SU-DHL-6 (cell line): ENCODE data around the gene NBEA.

Experiments
- H2AFZ ChIP-seq: fragments of 200-600 bp; sonication (generic); 2 replicates; pipeline ENCODE4 v1.6.1; 2014; ENCODE audit warnings: low read depth, mild to moderate bottlenecking, moderate library complexity, mixed read lengths, antibody characterized with exemption, low read length; ENCODE audit not compliant: severe bottlenecking
- H3F3A ChIP-seq: fragments of 200-600 bp; shearing (Covaris generic); 2 replicates; pipeline ENCODE4 v1.6.0; 2016; ENCODE audit warnings: antibody characterized with exemption, mild to moderate bottlenecking; ENCODE audit not compliant: insufficient read depth
- H3K27ac ChIP-seq: fragments of 200-600 bp; sonication (generic); 2 replicates; pipeline ENCODE4 v1.5.1; 2016; ENCODE audit warnings: low read depth, mild to moderate bottlenecking, low read length, moderate library complexity, mixed read lengths
- H3K27me3 ChIP-seq: fragments of 200-600 bp; sonication (generic), shearing (Covaris generic); 2 replicates; pipeline ENCODE4 v1.6.0; 2014; ENCODE audit warnings: mild to moderate bottlenecking, low read length
- H3K36me3 ChIP-seq: fragments of 200-600 bp; sonication (generic); 2 replicates; pipeline ENCODE4 v1.6.1; 2014; ENCODE audit warnings: mild to moderate bottlenecking, low read length, mixed read lengths
- H3K4me2 ChIP-seq: fragments of 300-600, 200-600 bp; shearing (Covaris generic), sonication (generic); 2 replicates; pipeline ENCODE4 v1.6.0; 2014; ENCODE audit warnings: low read length, low read depth, mild to moderate bottlenecking; ENCODE audit not compliant: poor library complexity, severe bottlenecking
- H3K4me3 ChIP-seq: fragments of 200-600 bp; sonication (generic); 2 replicates; pipeline ENCODE4 v1.5.1; 2014; ENCODE audit warnings: antibody characterized with exemption, low read length, mild to moderate bottlenecking, mixed read lengths; ENCODE audit not compliant: insufficient read depth, poor library complexity, severe bottlenecking
- H3K79me2 ChIP-seq: fragments of 200-600 bp; sonication (generic); 2 replicates; pipeline ENCODE4 v1.6.1; 2014; ENCODE audit warnings: mild to moderate bottlenecking, low read length, moderate library complexity; ENCODE audit not compliant: insufficient read depth
- H3K9ac ChIP-seq: fragments of 200-600 bp; sonication (generic); 2 replicates; pipeline ENCODE4 v1.7.0; 2014; ENCODE audit warnings: mild to moderate bottlenecking, low read length
- H3K9me2 ChIP-seq: fragments of 200-600 bp; sonication (generic); replicated peaks from 2 replicates; pipeline ENCODE4 v1.6.1; 2014; ENCODE audit warnings: low read length; ENCODE audit not compliant: insufficient read depth
- H3K9me3 ChIP-seq: fragments of 200-600 bp; sonication (generic); 2 replicates; pipeline ENCODE4 v1.6.1; 2014; ENCODE audit warnings: low read length, mixed read lengths; ENCODE audit not compliant: insufficient read depth
- H4K20me1 ChIP-seq: fragments of 200-600 bp; sonication (generic); 2 replicates; pipeline ENCODE4 v1.6.1; 2014; ENCODE audit warnings: low read depth, mild to moderate bottlenecking, antibody characterized with exemption, low read length, moderate library complexity, mixed read lengths
- EZH2phosphoT487 ChIP-seq: fragments of 200-600 bp; sonication (generic), shearing (Covaris generic); conservative IDR thresholded peaks from 2 replicates; pipeline ENCODE4 v1.6.1; 2018; ENCODE audit warnings: mild to moderate bottlenecking, antibody characterized with exemption, low read length, moderate library complexity, mixed read lengths
- TF ChIP-seq, protein P1 (sequence below): fragments of 200-600 bp; sonication (generic); IDR thresholded peaks from one replicate; pipeline ENCODE4 v1.5.1; 2017; ENCODE audit warnings: antibody characterized with exemption, mild to moderate bottlenecking, low read length, moderate library complexity; ENCODE audit not compliant: insufficient read depth, poor library complexity, severe bottlenecking

The NBEA gene

DNA sequence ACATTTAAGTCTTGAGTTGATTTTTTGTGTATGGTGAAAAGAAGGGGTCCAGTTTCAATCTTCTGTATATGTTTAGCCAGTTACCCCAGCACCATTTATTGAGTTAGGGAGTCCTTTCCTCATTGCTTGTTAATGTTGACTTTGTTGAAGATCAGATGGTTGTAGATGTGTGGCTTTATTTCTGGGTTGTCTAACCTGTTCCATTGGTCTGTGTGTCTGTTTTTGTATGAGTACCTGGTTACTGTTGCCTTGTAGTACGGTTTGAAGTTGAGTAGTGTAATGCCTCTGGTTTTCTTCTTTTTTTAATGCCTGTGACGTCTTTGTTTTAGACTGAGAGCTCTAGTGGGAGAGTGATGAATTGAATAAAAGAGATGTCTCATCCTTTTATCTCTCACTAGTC is 83.2 kb downstream of the NBEA start:
- no peaks in the 10 kb centered on the region for H3K9me3 ChIP-seq
- no peak overlapping the region for H3K27ac ChIP-seq
- no peaks in the 10 kb centered on the region for H3F3A ChIP-seq
- H3K79me2 ChIP-seq, result no peaks in the 10 kb centered on the region
- H3K27me3 ChIP-seq, result no peaks in the 10 kb centered on the region
- no peak for TF ChIP-seq EZH2phosphoT487
- TF ChIP-seq, protein P1, sequence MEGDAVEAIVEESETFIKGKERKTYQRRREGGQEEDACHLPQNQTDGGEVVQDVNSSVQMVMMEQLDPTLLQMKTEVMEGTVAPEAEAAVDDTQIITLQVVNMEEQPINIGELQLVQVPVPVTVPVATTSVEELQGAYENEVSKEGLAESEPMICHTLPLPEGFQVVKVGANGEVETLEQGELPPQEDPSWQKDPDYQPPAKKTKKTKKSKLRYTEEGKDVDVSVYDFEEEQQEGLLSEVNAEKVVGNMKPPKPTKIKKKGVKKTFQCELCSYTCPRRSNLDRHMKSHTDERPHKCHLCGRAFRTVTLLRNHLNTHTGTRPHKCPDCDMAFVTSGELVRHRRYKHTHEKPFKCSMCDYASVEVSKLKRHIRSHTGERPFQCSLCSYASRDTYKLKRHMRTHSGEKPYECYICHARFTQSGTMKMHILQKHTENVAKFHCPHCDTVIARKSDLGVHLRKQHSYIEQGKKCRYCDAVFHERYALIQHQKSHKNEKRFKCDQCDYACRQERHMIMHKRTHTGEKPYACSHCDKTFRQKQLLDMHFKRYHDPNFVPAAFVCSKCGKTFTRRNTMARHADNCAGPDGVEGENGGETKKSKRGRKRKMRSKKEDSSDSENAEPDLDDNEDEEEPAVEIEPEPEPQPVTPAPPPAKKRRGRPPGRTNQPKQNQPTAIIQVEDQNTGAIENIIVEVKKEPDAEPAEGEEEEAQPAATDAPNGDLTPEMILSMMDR, result no peak
- no peaks in the 10 kb centered on the region for H4K20me1 ChIP-seq
- H3K36me3 ChIP-seq, result no peaks in the 10 kb centered on the region
- H3K9me2 ChIP-seq, result no peaks in the 10 kb centered on the region
- H3K4me2 ChIP-seq, result no peak overlapping the region
- H3K4me3 ChIP-seq, result no peak overlapping the region
- no peak overlapping the region for H3K9ac ChIP-seq
- no peak overlapping the region for H2AFZ ChIP-seq

DNA sequence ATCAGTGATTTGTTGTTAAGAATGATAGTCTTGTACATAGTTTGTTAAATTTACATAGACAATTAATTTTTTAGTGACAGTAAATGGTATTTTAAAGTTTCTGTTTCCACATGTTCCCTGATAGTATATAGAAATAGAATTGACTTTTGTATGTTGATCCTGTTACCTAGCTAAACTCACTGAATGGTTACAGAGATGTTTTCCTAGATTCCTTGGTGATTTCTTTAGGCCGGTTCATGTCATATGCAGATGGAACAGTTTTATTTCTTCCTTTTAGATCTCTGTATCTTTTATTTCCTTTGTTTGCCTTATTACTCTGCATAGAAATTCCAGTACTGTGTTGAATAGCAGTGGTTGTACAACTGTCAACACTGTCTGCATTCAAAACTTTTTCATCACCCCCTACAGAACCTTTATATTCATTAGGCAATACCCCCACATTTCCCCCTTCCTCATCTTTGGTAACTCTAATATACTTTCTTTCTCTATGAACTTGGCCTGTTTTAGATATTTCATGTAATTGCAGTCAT is 86.3 kb downstream of the NBEA start:
- TF ChIP-seq, protein P1, result no peak
- no peak for TF ChIP-seq EZH2phosphoT487
- no peaks in the 10 kb centered on the region for H4K20me1 ChIP-seq
- no peaks in the 10 kb centered on the region for H3K9me2 ChIP-seq
- no peak overlapping the region for H3K27ac ChIP-seq
- H3K36me3 ChIP-seq, result no peaks in the 10 kb centered on the region
- H3K4me2 ChIP-seq, result no peak overlapping the region
- no peaks in the 10 kb centered on the region for H3K27me3 ChIP-seq
- H3K9ac ChIP-seq, result no peak overlapping the region
- H3K4me3 ChIP-seq, result no peak overlapping the region
- H3K79me2 ChIP-seq, result no peaks in the 10 kb centered on the region
- H3K9me3 ChIP-seq, result peaks cover 12% of the 10 kb centered on the region; the same call in 1 of the 2 replicates
- no peaks in the 10 kb centered on the region for H3F3A ChIP-seq
- no peak overlapping the region for H2AFZ ChIP-seq

DNA sequence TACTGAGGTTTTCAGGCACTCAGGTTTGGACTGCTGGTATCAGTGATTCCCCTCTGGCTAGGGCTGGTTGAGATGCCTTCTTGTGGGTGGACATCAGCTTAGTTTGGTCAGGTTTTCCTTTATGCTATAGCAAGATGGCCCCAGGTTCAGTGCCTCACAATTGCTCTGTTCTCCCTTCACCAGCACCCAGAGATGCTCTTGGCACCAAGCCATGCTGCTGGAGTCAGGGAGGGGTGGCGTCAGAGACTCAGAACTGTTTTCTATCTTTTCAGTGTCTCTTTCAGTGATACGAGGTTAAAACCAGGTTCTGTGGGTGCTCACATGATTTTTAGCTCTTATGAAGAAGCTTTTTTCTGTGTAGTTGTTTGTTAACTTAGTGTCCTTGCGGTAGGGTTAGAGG is 96.9 kb downstream of the NBEA start:
- Histone ChIP-seq H3K9me2 (no peaks in the 10 kb centered on the region), H3K27ac (no peak overlapping the region), H3K27me3 (no peaks in the 10 kb centered on the region), H3F3A (no peaks in the 10 kb centered on the region), H4K20me1 (no peaks in the 10 kb centered on the region), H3K9me3 (no peaks in the 10 kb centered on the region), H3K4me3 (no peak overlapping the region), H3K4me2 (no peak overlapping the region), H3K79me2 (no peaks in the 10 kb centered on the region), H3K36me3 (no peaks in the 10 kb centered on the region), H2AFZ (no peak overlapping the region), H3K9ac (no peak overlapping the region)
- TF ChIP-seq, protein P1, result no peak
- TF ChIP-seq EZH2phosphoT487, result no peak
